Vagina (tissue), 2 donors: ENCODE data around the gene TOMM7. TPM values are rescaled to one million over a fixed set of nuclear protein-coding genes. Genes with fewer than 3 reads are reported as not detected.

Experiments
- DNase-seq, 2 donors: peaks; one replicate each; pipeline ENCODE4 v3.0.0-alpha.2; 2017; ENCODE audit errors: extremely low spot score in 2 of 2
- H3K27ac ChIP-seq: fragments of 200-600 bp; sonication (generic); one replicate; pipeline ENCODE4 v1.5.1; 2019
- H3K27me3 ChIP-seq: fragments of 200-600 bp; sonication (generic); one replicate; pipeline ENCODE4 v1.5.1; 2019
- H3K36me3 ChIP-seq, 2 donors: fragments of 200-600 bp; sonication (generic); one replicate each; pipeline ENCODE4 v1.5.1; 2017 to 2019
- H3K4me1 ChIP-seq: fragments of 200-600 bp; sonication (generic); one replicate; pipeline ENCODE4 v1.5.1; 2019
- H3K4me3 ChIP-seq, 2 donors: fragments of 200-600 bp; sonication (generic); 1 replicate in 1 of 2; 2 replicates in 1 of 2; pipeline ENCODE4 v1.5.1; 2016 to 2019
- H3K9me3 ChIP-seq: fragments of 200-600 bp; sonication (generic); one replicate; pipeline ENCODE4 v1.5.1; 2019
- CTCF ChIP-seq, 3 experiments: fragments of 450-650 bp in 2 of 3; fragments of 200-600 bp in 1 of 3; sonication (generic) in 1 of 3; IDR thresholded peaks; one replicate each; pipeline ENCODE4 v1.5.1; 2017 to 2019; ENCODE audit warnings: antibody characterized with exemption in 3 of 3, mild to moderate bottlenecking in 2 of 3, moderate library complexity in 2 of 3
- POLR2A ChIP-seq, 2 donors: fragments of 450-650 bp; IDR thresholded peaks; one replicate each; pipeline ENCODE4 v1.6.1; 2017; ENCODE audit warnings: antibody characterized with exemption in 2 of 2, mild to moderate bottlenecking in 2 of 2, moderate library complexity in 2 of 2
- POLR2AphosphoS5 ChIP-seq, 2 donors: sonication (generic); formaldehyde crosslinking; IDR thresholded peaks; one replicate each; pipeline ENCODE4 v1.9.0; 2017; ENCODE audit warnings: antibody characterized with exemption in 2 of 2, mild to moderate bottlenecking in 2 of 2, low read depth in 1 of 2; ENCODE audit not compliant: insufficient read depth in 1 of 2
- intact Hi-C: fragments of 100-400 bp; cut with DNase I; formaldehyde crosslinking; loops from one replicate; pipeline ENCODE4 v1.15.1; 2023
- total RNA-seq: library from RNA; depleted of rRNA; stranded (reverse); fragments of >200 nt; gene quantifications from one replicate; pipeline ENCODE4 v1.2.3, GENCODE V29; 2016

The TOMM7 gene
- total RNA-seq, 1 donor from 2014 or later: 167 TPM

GRCh38 chr7:22814261-22815208 lies 8.1 kb downstream of the TOMM7 start:
- Histone ChIP-seq H3K4me1 (peaks cover 2% of the 10 kb centered on the region), H3K9me3 (no peaks in the 10 kb centered on the region), H3K27ac (no peak overlapping the region), H3K36me3 (peaks cover 0 to 37% of the 10 kb centered on the region in 2 donors), H3K27me3 (no peaks in the 10 kb centered on the region), H3K4me3 (no peak overlapping the region)
- intact Hi-C loops: loop anchor here (5.0 kb wide), 1 partner anchor 2002 kb away; no protein-coding TSS in a partner anchor
- DNase-seq: no peak
- no peak for TF ChIP-seq POLR2A (IDR thresholded peaks at IDR 0.05)
- TF ChIP-seq CTCF (IDR thresholded peaks at IDR 0.05): no peak

GRCh38 chr7:22812353-22812752 lies 10.3 kb downstream of the TOMM7 start:
- no peak for DNase-seq
- H3K27ac ChIP-seq: no peak overlapping the region
- H3K36me3 ChIP-seq: peaks cover 0 to 31% of the 10 kb centered on the region in 2 donors
- no peak overlapping the region for H3K4me3 ChIP-seq
- H3K9me3 ChIP-seq: no peaks in the 10 kb centered on the region
- TF ChIP-seq POLR2AphosphoS5 (IDR thresholded peaks at IDR 0.05; ENCODE audit: insufficient read depth in 1 of 2, low read depth in 1 of 2) (no peak), POLR2A (IDR thresholded peaks at IDR 0.05) (no peak), CTCF (IDR thresholded peaks at IDR 0.05) (no peak)
- intact Hi-C loops: loop anchor here (5.0 kb wide), 1 partner anchor 2000 kb away; no protein-coding TSS in a partner anchor
- no peaks in the 10 kb centered on the region for H3K4me1 ChIP-seq
- H3K27me3 ChIP-seq: no peaks in the 10 kb centered on the region

GRCh38 chr7:22811746-22812280 lies 10.8 kb downstream of the TOMM7 start:
- intact Hi-C loops: loop anchor here (5.0 kb wide), 1 partner anchor 2000 kb away; no protein-coding TSS in a partner anchor
- no peak for TF ChIP-seq CTCF (IDR thresholded peaks at IDR 0.05)
- no peak for DNase-seq
- Histone ChIP-seq H3K4me1 (no peaks in the 10 kb centered on the region), H3K36me3 (peaks cover 0 to 26% of the 10 kb centered on the region in 2 donors), H3K9me3 (no peaks in the 10 kb centered on the region), H3K4me3 (no peak overlapping the region), H3K27me3 (no peaks in the 10 kb centered on the region), H3K27ac (no peak overlapping the region)

GRCh38 chr7:22810843-22811242 lies 11.8 kb downstream of the TOMM7 start:
- no peaks in the 10 kb centered on the region for H3K27me3 ChIP-seq
- no peak overlapping the region for H3K4me3 ChIP-seq
- no peak for DNase-seq
- H3K27ac ChIP-seq: no peak overlapping the region
- H3K9me3 ChIP-seq: no peaks in the 10 kb centered on the region
- intact Hi-C loops: loop anchor here (5.0 kb wide), 1 partner anchor 1999 kb away; no protein-coding TSS in a partner anchor
- H3K4me1 ChIP-seq: no peaks in the 10 kb centered on the region
- TF ChIP-seq POLR2AphosphoS5 (IDR thresholded peaks at IDR 0.05; ENCODE audit: insufficient read depth in 1 of 2, low read depth in 1 of 2): no peak
- peaks cover 0 to 17% of the 10 kb centered on the region in 2 donors for H3K36me3 ChIP-seq

- TF ChIP-seq CTCF (IDR thresholded peaks at IDR 0.05) (no peak), POLR2A (IDR thresholded peaks at IDR 0.05) (no peak), POLR2AphosphoS5 (IDR thresholded peaks at IDR 0.05; ENCODE audit: insufficient read depth in 1 of 2, low read depth in 1 of 2) (no peak)
- Histone ChIP-seq H3K4me1 (no peaks in the 10 kb centered on the region), H3K27me3 (no peaks in the 10 kb centered on the region), H3K9me3 (no peaks in the 10 kb centered on the region), H3K4me3 (no peak overlapping the region), H3K36me3 (peaks cover 0 to 11% of the 10 kb centered on the region in 2 donors), H3K27ac (no peak overlapping the region)
- intact Hi-C loops: loop anchor here (5.0 kb wide), 1 partner anchor 1998 kb away; no protein-coding TSS in a partner anchor
- no peak for DNase-seq
Measured at GRCh38 chr7:22809902-22810642, 12.6 kb downstream of the TOMM7 start.
